ENCODE results near the gene KCNJ10.
A peak's percentile ranks its signal among the peaks of the same experiment; 100 is the strongest.
"Not testable (repeated sequence)": the region's sequence is repeated elsewhere in the genome, so short reads cannot be mapped to it uniquely, and the experiment has no call there.

Gene KCNJ10

GRCh38 chr1:160053548-160054365 lies 16.2 kb downstream of the KCNJ10 start:
- no peak for DNase-seq

GRCh38 chr1:160052936-160053335 lies 17.0 kb downstream of the KCNJ10 start:
- no peak for DNase-seq

- no peak for DNase-seq
These were observed 19.3 kb downstream of the KCNJ10 start for GRCh38 chr1:160050619-160051018.

- not testable (repeated sequence) for DNase-seq
These were observed 19.8 kb downstream of the KCNJ10 start for GRCh38 chr1:160050182-160050581.

- no peak for DNase-seq
These were observed 20.9 kb downstream of the KCNJ10 start for GRCh38 chr1:160049101-160049500.

- DNase-seq = no peak
These were observed 21.6 kb downstream of the KCNJ10 start for GRCh38 chr1:160048335-160048734.

- DNase-seq = no peak
These were observed 22.6 kb downstream of the KCNJ10 start for GRCh38 chr1:160047111-160047991.

- DNase-seq = peak; percentile 59
These were observed 23.4 kb downstream of the KCNJ10 start for GRCh38 chr1:160046494-160047110.

GRCh38 chr1:160045653-160046052 lies 24.3 kb downstream of the KCNJ10 start:
- no peak for DNase-seq

GRCh38 chr1:160043543-160043942 lies 26.4 kb downstream of the KCNJ10 start:
- DNase-seq = no peak

- no peak for DNase-seq
These were observed 29.5 kb downstream of the KCNJ10 start for GRCh38 chr1:160040476-160040875.

GRCh38 chr1:160032165-160032820 lies 37.7 kb downstream of the KCNJ10 start:
- DNase-seq = peak; percentile 7

- peak; percentile 97 for DNase-seq
These were observed 38.4 kb downstream of the KCNJ10 start, which contains the start of gene PIGM for GRCh38 chr1:160031365-160032164. TSS of gene PIGM (minus strand) at chr1:160031990. CDS start at chr1:160031739, 251 bp downstream.

GRCh38 chr1:160030657-160031364 lies 39.1 kb downstream of the KCNJ10 start:
- DNase-seq = peak; percentile 23

GRCh38 chr1:160028426-160028825 lies 41.5 kb downstream of the KCNJ10 start:
- no peak for DNase-seq

- no peak for DNase-seq
These were observed 44.6 kb downstream of the KCNJ10 start for GRCh38 chr1:160025314-160025713.

GRCh38 chr1:160024195-160024905 lies 45.6 kb downstream of the KCNJ10 start:
- no peak for DNase-seq

- no peak for DNase-seq
These were observed 47.3 kb downstream of the KCNJ10 start for GRCh38 chr1:160022330-160023310.

- no peak for DNase-seq
These were observed 48.4 kb downstream of the KCNJ10 start for GRCh38 chr1:160021376-160022074.
